CD4-positive, alpha-beta memory T cell (primary cell): ENCODE results near the gene MTG1. TPM values are rescaled to one million over a fixed set of nuclear protein-coding genes. Genes with fewer than 3 reads are reported as not detected.
"Not testable (repeated sequence)": the region's sequence is repeated elsewhere in the genome, so short reads cannot be mapped to it uniquely, and the experiment has no call there.

Experiments used
- CTCF ChIA-PET: fragments of 350-600 bp; sonication (Branson Sonifier 250); formaldehyde crosslinking; loops from one replicate; lab custom pipeline; 2021; ENCODE audit warnings: inconsistent platforms; ENCODE audit not compliant: partially characterized antibody; lab: Charles Lee
- POLR2A ChIA-PET: fragments of 350-600 bp; sonication (Branson Sonifier 250); formaldehyde crosslinking; loops from one replicate; lab custom pipeline; 2021; ENCODE audit not compliant: partially characterized antibody; lab: Charles Lee
- DNase-seq, 5 donors: peaks; one replicate each; pipeline versions ENCODE4 v3.0.0 to v3.0.0-alpha.2; 2020 to 2022; ENCODE audit warnings: mixed read lengths in 1 of 5
- H3K27ac ChIP-seq: one replicate; pipeline ENCODE4 v1.7.0; 2013; ENCODE audit warnings: low read depth, low read length
- H3K27me3 ChIP-seq: 2 replicates; pipeline ENCODE4 v1.7.0; 2013; ENCODE audit warnings: mild to moderate bottlenecking, low read length, moderate library complexity; ENCODE audit not compliant: insufficient read depth
- H3K36me3 ChIP-seq: 2 replicates; pipeline ENCODE4 v1.7.0; 2013; ENCODE audit warnings: mild to moderate bottlenecking, low read length, moderate library complexity; ENCODE audit not compliant: insufficient read depth
- H3K4me1 ChIP-seq: 2 replicates; pipeline ENCODE4 v1.7.0; 2013; ENCODE audit warnings: mild to moderate bottlenecking, low read length, moderate library complexity; ENCODE audit not compliant: insufficient read depth
- H3K4me3 ChIP-seq, 2 donors: one replicate each; pipeline ENCODE4 v1.7.0; 2013; ENCODE audit warnings: low read length in 2 of 2, mild to moderate bottlenecking in 1 of 2
- H3K9me3 ChIP-seq, 2 donors: one replicate each; pipeline ENCODE4 v1.7.0; 2013; ENCODE audit warnings: low read length in 2 of 2, control low read depth in 1 of 2; ENCODE audit not compliant: control insufficient read depth in 1 of 2
- H3K27ac Mint-ChIP-seq, 7 donors: one replicate each; pipeline ENCODE4 v1.8.0; 2020 to 2021; ENCODE audit warnings: mixed read lengths in 7 of 7, mild to moderate bottlenecking in 6 of 7, inconsistent platforms in 3 of 7, moderate library complexity in 3 of 7
- H3K27me3 Mint-ChIP-seq, 2 donors: one replicate each; pipeline ENCODE4 v1.8.0; 2020 to 2021; ENCODE audit warnings: mixed read lengths in 2 of 2
- H3K36me3 Mint-ChIP-seq, 2 donors: one replicate each; pipeline ENCODE4 v1.8.0; 2020 to 2021; ENCODE audit warnings: mixed read lengths in 2 of 2, inconsistent platforms in 1 of 2, mild to moderate bottlenecking in 1 of 2
- H3K4me1 Mint-ChIP-seq, 4 donors: one replicate each; pipeline ENCODE4 v1.8.0; 2020 to 2021; ENCODE audit warnings: mixed read lengths in 4 of 4, mild to moderate bottlenecking in 1 of 4
- H3K4me3 Mint-ChIP-seq, 8 donors: one replicate each; pipeline ENCODE4 v1.8.0; 2020 to 2021; ENCODE audit warnings: mixed read lengths in 8 of 8, mild to moderate bottlenecking in 7 of 8, moderate library complexity in 6 of 8, inconsistent platforms in 3 of 8
- H3K9me3 Mint-ChIP-seq, 8 donors: one replicate each; pipeline ENCODE4 v1.8.0; 2020 to 2021; ENCODE audit warnings: mixed read lengths in 8 of 8, mild to moderate bottlenecking in 5 of 8, inconsistent platforms in 3 of 8, moderate library complexity in 1 of 8
- intact Hi-C: fragments of 100-400 bp; cut with micrococcal nuclease; formaldehyde crosslinking; loops from one replicate; pipeline ENCODE4 v1.15.1; 2023
- polyA plus RNA-seq, 2 donors: library from polyadenylated mRNA; unstranded; fragments of 300-500 nt; fragmentation: Illumina TruSeq; gene quantifications; one replicate each; pipeline ENCODE4 v1.2.3, GENCODE V29; 2021
- total RNA-seq, 2 experiments: library from RNA; stranded (reverse); gene quantifications; one replicate each; pipeline ENCODE4 v1.2.3, GENCODE V29; 2021

The MTG1 gene
- total and polyA plus RNA-seq, 4 experiments from 2014 or later, result 32.6 to 65.4 (median 50.9) TPM

GRCh38 chr10:133405844-133406527 is 12.0 kb downstream of the MTG1 start:
- peaks cover 37 to 52% (median 47%) of the 10 kb centered on the region in 4 donors for H3K4me1 Mint-ChIP-seq
- Histone ChIP-seq H3K36me3 (peaks cover 28% of the 10 kb centered on the region), H3K4me3 (no peak overlapping the region), H3K9me3 (no peaks in the 10 kb centered on the region), H3K4me1 (peaks cover 10% of the 10 kb centered on the region), H3K27ac (no peak overlapping the region), H3K27me3 (no peaks in the 10 kb centered on the region)
- ChIA-PET POLR2A (interaction anchor here (0.7 kb wide), 1 partner anchor 53 kb away, joined by 3 read pairs; no protein-coding TSS in a partner anchor), CTCF (interaction anchor here (1.2 kb wide), 1 partner anchor 76 kb away, joined by 3 read pairs; no protein-coding TSS in a partner anchor)
- H3K36me3 Mint-ChIP-seq, result peaks cover 75 to 76% of the 10 kb centered on the region in 2 donors
- H3K27ac Mint-ChIP-seq, result peak overlapping the region in 5 of 7 donors; percentile 36 to 45 (median 42)
- H3K4me3 Mint-ChIP-seq, result peak overlapping the region in 3 of 8 donors; percentile 2 to 68 (median 65)
- intact Hi-C loops, result no loop called here
- H3K9me3 Mint-ChIP-seq, result peaks cover 0 to 9% (median 1%) of the 10 kb centered on the region in 8 donors
- DNase-seq, result no peak
- H3K27me3 Mint-ChIP-seq, result no peaks in the 10 kb centered on the region

- no peaks in the 10 kb centered on the region for H3K27me3 Mint-ChIP-seq
- H3K27ac Mint-ChIP-seq, result peak overlapping the region in 2 of 7 donors; percentile 18 to 48
- H3K9me3 Mint-ChIP-seq, result peaks cover 0 to 31% (median 21%) of the 10 kb centered on the region in 8 donors
- POLR2A ChIA-PET, result no interaction called here
- CTCF ChIA-PET, result no interaction called here
- no peak for DNase-seq
- peaks cover 18 to 30% (median 22%) of the 10 kb centered on the region in 4 donors for H3K4me1 Mint-ChIP-seq
- intact Hi-C loops, result no loop called here
- Histone ChIP-seq H3K36me3 (peaks cover 36% of the 10 kb centered on the region), H3K27ac (no peak overlapping the region), H3K4me3 (no peak overlapping the region), H3K4me1 (no peaks in the 10 kb centered on the region), H3K9me3 (peaks cover 0 to 7% of the 10 kb centered on the region in 2 donors), H3K27me3 (no peaks in the 10 kb centered on the region)
- peak overlapping the region in 1 of 8 donors; percentile 54 for H3K4me3 Mint-ChIP-seq
- peaks cover 71 to 77% of the 10 kb centered on the region in 2 donors for H3K36me3 Mint-ChIP-seq
Measured at GRCh38 chr10:133411523-133412380, 17.8 kb downstream of the MTG1 start.

GRCh38 chr10:133412381-133412711 is 18.4 kb downstream of the MTG1 start:
- Mint-ChIP-seq H3K27me3 (no peaks in the 10 kb centered on the region), H3K4me3 (no peak overlapping the region), H3K4me1 (peaks cover 16 to 26% (median 17%) of the 10 kb centered on the region in 4 donors), H3K36me3 (peaks cover 65 to 71% of the 10 kb centered on the region in 2 donors), H3K9me3 (peaks cover 0 to 29% (median 21%) of the 10 kb centered on the region in 8 donors), H3K27ac (peak overlapping the region in 1 of 7 donors; percentile 18)
- Histone ChIP-seq H3K9me3 (peaks cover 0 to 7% of the 10 kb centered on the region in 2 donors), H3K4me1 (no peaks in the 10 kb centered on the region), H3K27ac (no peak overlapping the region), H3K4me3 (no peak overlapping the region), H3K27me3 (no peaks in the 10 kb centered on the region), H3K36me3 (peaks cover 36% of the 10 kb centered on the region)
- DNase-seq, result no peak
- POLR2A ChIA-PET, result no interaction called here
- intact Hi-C loops, result no loop called here
- CTCF ChIA-PET, result no interaction called here

GRCh38 chr10:133414401-133414800 is 20.4 kb downstream of the MTG1 start:
- H3K4me1 Mint-ChIP-seq, H3K27me3 Mint-ChIP-seq, H3K4me1 ChIP-seq, H3K4me3 Mint-ChIP-seq, H3K9me3 ChIP-seq, H3K4me3 ChIP-seq, DNase-seq, CTCF ChIA-PET, POLR2A ChIA-PET, H3K27ac ChIP-seq, H3K27ac Mint-ChIP-seq, intact Hi-C loops, H3K27me3 ChIP-seq: not testable (repeated sequence)
- peaks cover 34% of the 10 kb centered on the region for H3K36me3 ChIP-seq
- peaks cover 0 to 29% (median 21%) of the 10 kb centered on the region in 8 donors for H3K9me3 Mint-ChIP-seq
- peaks cover 55 to 56% of the 10 kb centered on the region in 2 donors for H3K36me3 Mint-ChIP-seq

GRCh38 chr10:133415752-133416151 is 21.8 kb downstream of the MTG1 start:
- peaks cover 0 to 3% (median 2%) of the 10 kb centered on the region in 4 donors for H3K4me1 Mint-ChIP-seq
- Histone ChIP-seq H3K27me3 (no peaks in the 10 kb centered on the region), H3K27ac (no peak overlapping the region), H3K9me3 (peaks cover 0 to 7% of the 10 kb centered on the region in 2 donors), H3K4me3 (no peak overlapping the region), H3K4me1 (no peaks in the 10 kb centered on the region), H3K36me3 (peaks cover 25% of the 10 kb centered on the region)
- H3K9me3 Mint-ChIP-seq, result peaks cover 0 to 27% (median 19%) of the 10 kb centered on the region in 8 donors
- no peak overlapping the region for H3K27ac Mint-ChIP-seq
- H3K36me3 Mint-ChIP-seq, result peaks cover 45 to 49% of the 10 kb centered on the region in 2 donors
- no peak for DNase-seq
- ChIA-PET POLR2A (no interaction called here), CTCF (no interaction called here)
- H3K27me3 Mint-ChIP-seq, result no peaks in the 10 kb centered on the region
- H3K4me3 Mint-ChIP-seq, result no peak overlapping the region
- intact Hi-C loops, result no loop called here

- Histone ChIP-seq H3K36me3 (peaks cover 7% of the 10 kb centered on the region), H3K9me3 (no peaks in the 10 kb centered on the region), H3K4me1 (no peaks in the 10 kb centered on the region), H3K4me3 (no peak overlapping the region), H3K27ac (no peak overlapping the region), H3K27me3 (no peaks in the 10 kb centered on the region)
- Mint-ChIP-seq H3K27ac (no peak overlapping the region), H3K9me3 (peaks cover 0 to 4% (median under 1%) of the 10 kb centered on the region in 8 donors), H3K4me3 (no peak overlapping the region), H3K27me3 (peaks cover 0 to 5% of the 10 kb centered on the region in 2 donors), H3K4me1 (peaks cover 0 to 3% (median 2%) of the 10 kb centered on the region in 4 donors), H3K36me3 (peaks cover 20 to 25% of the 10 kb centered on the region in 2 donors)
- intact Hi-C loops, result no loop called here
- CTCF ChIA-PET, result interaction anchor here (0.8 to 1.7 kb wide), 2 partner anchors 11 to 89 kb away, joined by 3 to 5 read pairs; no protein-coding TSS in a partner anchor
- DNase-seq, result no peak
- POLR2A ChIA-PET, result no interaction called here
Measured at GRCh38 chr10:133418289-133418993, 24.5 kb downstream of the MTG1 start.
